GM20431 (cell line): ENCODE data around the gene MYO1D.
"Not testable (repeated sequence)": the region's sequence is repeated elsewhere in the genome, so short reads cannot be mapped to it uniquely, and the experiment has no call there.

Experiments used
- in situ Hi-C: fragments of 300-500 bp; cut with MseI, MboI; formaldehyde crosslinking; loops from one replicate; pipeline ENCODE4 v1.15.0; 2020; ENCODE audit warnings: low sequenced_read_pairs; ENCODE audit not compliant: unreplicated experiment

The MYO1D gene

GRCh38 chr17:32527146-32527545, 349.8 kb downstream of the MYO1D start:
- in situ Hi-C loops: no loop called here

DNA sequence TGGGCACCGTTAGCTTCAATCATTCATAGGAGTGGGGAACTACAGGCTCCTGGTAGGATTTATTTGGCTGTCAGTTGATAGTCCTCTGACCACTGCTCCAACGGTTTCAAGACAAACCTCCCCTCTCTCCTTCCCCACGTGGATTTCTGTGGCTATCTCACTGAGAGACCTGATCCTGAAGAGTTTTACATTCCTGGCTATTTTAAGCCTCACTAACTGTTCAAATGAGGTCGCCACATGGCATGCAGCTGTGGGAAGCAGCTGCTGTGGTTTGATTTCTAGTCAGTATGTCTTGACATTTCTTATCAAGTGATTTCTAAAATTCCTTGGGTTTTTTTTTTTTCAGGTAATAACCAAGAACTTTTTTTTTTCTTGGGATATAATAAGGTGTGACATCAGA, 351.8 kb downstream of the MYO1D start:
- in situ Hi-C loops: no loop called here

GRCh38 chr17:32524553-32524880, 352.4 kb downstream of the MYO1D start:
- in situ Hi-C loops: not testable (repeated sequence)

- in situ Hi-C loops: no loop called here
Measured at GRCh38 chr17:32523827-32524552, 352.9 kb downstream of the MYO1D start.

GRCh38 chr17:32523017-32523680, 353.8 kb downstream of the MYO1D start:
- in situ Hi-C loops: no loop called here

GRCh38 chr17:32520737-32521404, 356.1 kb downstream of the MYO1D start:
- in situ Hi-C loops: no loop called here

DNA sequence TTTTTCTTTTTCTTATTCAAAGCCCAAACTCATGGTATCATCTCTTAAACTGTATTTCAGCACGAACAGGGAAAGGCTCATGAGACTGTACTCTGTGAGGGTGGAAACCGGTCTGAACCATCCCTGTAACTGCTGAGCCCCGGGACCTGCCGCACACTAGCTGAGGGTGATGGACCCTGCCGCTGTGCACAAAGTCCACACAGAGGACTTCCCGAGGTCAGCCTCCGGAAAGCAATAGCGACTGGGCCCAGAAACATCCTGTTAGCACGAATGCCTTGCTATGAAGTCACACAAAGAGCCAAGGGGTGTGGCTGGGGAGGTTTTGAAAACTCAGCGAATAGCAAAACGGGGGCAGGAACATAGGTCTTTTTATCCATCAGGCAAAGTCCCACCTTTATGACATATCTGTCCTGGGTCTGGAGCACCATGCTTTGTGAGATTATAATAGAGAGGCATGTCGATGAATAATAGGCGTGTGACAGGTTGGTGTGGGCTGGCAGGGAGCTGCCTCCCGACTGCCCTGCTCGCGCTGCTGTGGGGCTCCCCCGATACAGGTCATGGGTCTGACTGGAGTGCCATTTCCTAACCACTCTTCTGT, 356.7 kb downstream of the MYO1D start:
- in situ Hi-C loops: no loop called here

DNA sequence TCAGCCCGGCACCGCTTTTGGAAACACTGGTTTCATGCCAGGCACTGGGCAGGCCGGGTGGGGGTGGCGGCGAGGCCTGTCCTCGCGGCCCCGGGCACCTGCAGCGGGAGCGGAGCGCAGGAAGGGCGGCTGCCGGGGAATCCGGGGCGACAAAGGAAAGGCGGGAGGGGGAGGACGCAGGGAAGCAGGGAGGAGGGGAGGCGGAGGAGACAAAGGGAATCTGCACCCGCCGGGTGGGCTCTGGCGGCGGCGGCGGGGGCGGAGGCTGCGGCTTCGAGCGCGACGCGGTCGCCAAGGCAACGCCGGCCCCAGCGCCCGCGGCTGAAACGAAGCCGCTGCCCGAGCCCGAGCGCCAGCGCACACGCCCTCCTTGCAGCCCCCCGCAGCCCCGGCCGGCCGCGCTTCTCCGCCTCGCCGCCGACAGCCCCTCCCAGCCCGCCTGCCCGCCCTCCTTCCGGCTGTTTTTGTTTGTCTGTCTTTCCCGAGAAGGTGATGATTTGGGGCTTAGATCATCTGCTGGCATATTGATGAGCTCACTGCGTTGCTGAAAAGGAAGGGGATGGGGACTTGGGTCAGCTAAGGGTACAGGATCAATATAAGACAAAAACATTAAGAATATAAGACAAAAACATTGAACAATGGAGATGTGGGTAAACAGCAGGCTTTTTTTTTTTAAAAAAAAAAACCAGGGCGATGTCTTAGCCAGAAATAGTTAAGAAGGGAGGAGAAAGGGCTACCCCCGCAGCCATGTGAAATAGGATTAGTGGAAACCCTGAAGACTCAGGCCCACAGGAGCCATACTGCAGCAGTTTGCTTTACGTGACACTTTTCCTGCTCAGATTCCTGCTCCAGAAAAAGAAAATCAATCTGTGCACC, 357.5 kb downstream of the MYO1D start:
- in situ Hi-C loops: no loop called here

- in situ Hi-C loops: no loop called here
Measured at GRCh38 chr17:32518646-32519227, 358.2 kb downstream of the MYO1D start.

- in situ Hi-C loops: no loop called here
Measured at GRCh38 chr17:32517982-32518381, 358.9 kb downstream of the MYO1D start.

GRCh38 chr17:32516940-32517701, 359.8 kb downstream of the MYO1D start:
- in situ Hi-C loops: no loop called here

- in situ Hi-C loops: no loop called here
Measured at GRCh38 chr17:32516450-32516849, 360.5 kb downstream of the MYO1D start.

GRCh38 chr17:32515677-32516383, 361.1 kb downstream of the MYO1D start:
- in situ Hi-C loops: no loop called here

GRCh38 chr17:32514606-32515005, 362.3 kb downstream of the MYO1D start:
- in situ Hi-C loops: no loop called here

DNA sequence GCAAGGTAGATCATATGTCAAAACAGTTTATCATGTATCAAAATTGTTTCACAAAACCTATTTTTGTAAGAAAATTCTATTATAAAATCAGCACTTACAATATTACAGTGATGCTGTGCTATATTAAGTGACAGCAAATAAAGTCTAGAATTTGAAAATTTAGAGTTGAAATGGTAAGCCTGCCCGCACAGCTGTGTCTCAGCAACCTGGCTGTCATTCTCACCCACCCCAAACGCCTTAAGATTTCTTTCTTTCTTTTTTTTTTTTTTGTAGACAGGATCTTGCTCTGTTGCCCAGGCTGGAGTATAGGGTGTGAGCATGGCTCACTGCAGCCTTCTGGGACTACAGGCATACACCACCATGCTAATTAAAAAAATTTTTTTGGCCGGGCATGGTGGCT, 363.3 kb downstream of the MYO1D start:
- in situ Hi-C loops: no loop called here

DNA sequence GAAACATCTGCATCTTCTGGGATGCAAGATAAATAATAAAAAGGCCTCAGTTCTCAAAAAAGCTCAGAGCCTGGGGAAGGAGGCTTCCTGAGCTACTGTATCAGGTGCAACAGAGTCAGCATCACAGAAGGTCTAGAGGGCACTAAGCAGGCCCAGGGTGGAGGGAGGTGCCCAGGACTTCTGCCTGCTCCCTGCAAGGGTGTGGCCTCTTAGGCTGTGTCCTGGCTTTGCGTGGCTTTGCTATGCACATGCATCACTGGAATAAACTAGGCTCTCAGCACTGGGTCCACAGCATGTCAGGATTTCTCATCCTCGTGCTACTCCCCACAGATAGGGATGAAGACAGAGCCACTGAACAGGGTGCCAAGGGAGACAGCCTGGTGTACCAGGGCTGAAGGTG, 364.6 kb downstream of the MYO1D start:
- in situ Hi-C loops: no loop called here

- in situ Hi-C loops: no loop called here
Measured at GRCh38 chr17:32510466-32510865, 366.5 kb downstream of the MYO1D start.

- in situ Hi-C loops: no loop called here
Measured at GRCh38 chr17:32508926-32509325, 368.0 kb downstream of the MYO1D start.
